Dermis microvascular lymphatic vessel endothelial cell (primary cell): ENCODE data around the gene LPO. TPM values are rescaled to one million over a fixed set of nuclear protein-coding genes. Genes with fewer than 3 reads are reported as not detected.

Experiments used
- DNase-seq, 2 donors: peaks; one replicate each; pipeline versions ENCODE4 v3.0.0 to v3.0.0-alpha.2; 2010; ENCODE audit warnings: low read depth in 2 of 2
- total RNA-seq: library from RNA; depleted of rRNA; stranded (reverse); fragments of >200 nt; gene quantifications from 2 replicates; pipeline ENCODE4 v1.2.1, GENCODE V29; 2014

Gene LPO
- total RNA-seq, 1 donor from 2014 or later, result not detected

DNA sequence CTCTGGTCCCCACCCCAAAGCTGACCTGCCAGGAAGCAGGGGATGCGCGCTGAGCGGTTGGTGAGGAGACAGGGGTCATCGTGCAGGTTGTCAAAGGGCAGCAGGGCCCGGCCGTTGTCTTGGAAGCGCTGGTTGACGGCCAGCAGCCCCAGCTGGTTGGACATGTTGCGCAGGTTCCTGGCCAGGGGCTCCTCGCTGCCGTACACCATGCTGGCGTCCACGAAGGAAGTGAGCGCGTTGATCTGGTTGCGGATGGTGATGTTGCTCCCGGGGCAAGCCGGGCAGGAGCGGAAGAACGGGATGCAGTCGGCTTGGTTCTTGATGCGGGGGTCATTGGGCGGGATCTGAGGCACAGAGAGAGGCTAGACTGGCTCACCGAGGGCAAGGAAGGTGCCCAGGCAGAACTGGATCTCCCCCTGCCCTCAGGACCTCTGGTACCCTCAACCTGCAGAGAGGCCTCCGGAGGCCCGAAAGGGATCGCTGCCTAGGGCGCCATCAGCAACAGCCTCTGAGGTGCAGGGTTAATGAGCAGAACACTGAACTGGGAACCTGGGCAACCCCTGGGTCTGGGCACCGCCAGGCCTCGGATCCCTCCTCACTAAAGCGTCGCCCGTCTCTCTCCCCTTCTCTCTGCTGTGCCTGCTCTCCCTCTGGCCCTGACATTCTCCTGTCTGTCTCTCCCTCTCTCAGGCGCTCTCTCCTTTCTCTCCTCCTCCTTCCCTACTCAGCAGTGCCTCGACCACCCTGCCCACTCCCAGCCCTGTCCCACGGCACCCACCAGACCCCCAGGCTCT, 39.6 kb downstream of the LPO start:
- DNase-seq, result no peak

GRCh38 chr17:58278661-58279015, 40.3 kb downstream of the LPO start:
- no peak for DNase-seq

GRCh38 chr17:58279016-58279711, 40.8 kb downstream of the LPO start:
- DNase-seq, result peak in 1 of 2 donors; percentile 7

DNA sequence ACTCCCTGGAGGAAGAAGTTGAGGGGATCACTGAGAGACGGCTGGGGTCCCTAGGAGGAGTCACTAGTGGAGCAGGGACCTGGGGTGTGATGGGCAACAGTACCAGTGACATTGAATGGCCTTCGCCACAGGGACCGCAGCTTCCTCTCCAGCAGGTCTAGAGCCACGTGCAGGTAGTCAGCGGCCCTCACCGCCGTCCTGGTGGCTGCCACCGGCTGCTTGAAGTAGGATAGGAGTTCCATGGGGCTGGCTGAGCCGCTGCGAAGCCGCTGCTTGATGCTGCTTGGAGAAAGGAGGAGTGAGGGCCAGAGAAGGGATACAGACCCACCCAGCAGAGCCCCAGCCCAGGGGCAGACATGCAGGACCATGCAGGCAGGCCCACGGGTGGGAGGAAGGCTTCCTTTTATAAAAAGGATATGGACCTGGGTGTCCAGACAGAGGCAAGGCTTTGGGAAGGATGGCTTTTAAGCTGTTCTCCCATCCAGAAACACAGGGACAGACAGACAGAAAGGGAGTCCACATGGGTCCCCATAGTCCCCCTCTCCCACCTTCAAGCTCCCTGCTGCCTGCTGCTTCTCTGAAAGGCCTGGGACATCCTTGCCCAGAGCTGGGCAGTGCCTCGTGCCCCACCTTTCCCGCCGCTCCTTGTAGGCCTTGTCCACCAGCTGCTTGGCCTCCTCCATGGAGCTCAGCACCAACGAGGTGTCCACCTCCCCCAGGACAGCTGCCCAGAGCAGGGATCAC, 41.5 kb downstream of the LPO start:
- DNase-seq, result no peak

DNA sequence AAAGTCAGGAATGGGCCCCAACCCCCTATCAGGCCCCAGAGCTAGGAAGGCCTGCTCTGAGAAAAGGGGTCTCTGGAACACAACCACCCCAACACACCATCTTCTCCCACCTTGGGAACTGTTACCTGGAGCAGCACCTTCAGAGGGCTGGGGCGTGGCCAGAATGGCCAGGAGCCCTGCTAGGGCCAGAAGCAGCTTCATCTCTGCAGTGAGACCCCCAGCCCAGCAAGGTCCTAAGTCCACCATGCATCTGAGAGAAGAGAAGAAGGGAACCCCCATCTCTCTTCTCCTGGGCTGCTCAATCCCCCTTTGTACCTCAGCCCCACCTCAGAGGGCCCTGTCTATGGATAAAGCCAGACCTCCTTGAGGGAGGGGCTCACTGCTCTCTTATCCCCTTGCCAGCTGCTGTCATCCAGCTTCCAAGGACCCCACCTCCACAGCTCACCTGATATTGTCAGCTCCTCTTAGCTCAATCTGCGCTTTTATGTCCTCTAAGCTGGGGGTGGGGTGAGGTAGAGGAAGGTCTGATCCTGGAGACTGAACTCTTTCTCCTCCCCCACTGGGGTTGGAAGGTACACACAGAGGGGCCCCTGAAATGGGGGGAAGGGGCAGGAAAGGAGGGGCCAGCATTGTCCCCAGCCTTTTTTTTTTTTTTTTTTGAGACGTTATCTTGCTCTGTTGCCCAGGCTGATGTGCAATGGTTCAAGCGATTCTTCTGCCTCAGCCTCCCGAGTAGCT, 42.3 kb downstream of the LPO start, which contains the start of gene MPO:
MPO (minus strand) TSS at position 456 of the 738 bp plus-strand sequence; CDS start at position 279, 177 bp downstream.
- DNase-seq, result no peak

GRCh38 chr17:58281511-58282011, 43.2 kb downstream of the LPO start:
- DNase-seq, result no peak

GRCh38 chr17:58282442-58282841, 44.1 kb downstream of the LPO start:
- no peak for DNase-seq

DNA sequence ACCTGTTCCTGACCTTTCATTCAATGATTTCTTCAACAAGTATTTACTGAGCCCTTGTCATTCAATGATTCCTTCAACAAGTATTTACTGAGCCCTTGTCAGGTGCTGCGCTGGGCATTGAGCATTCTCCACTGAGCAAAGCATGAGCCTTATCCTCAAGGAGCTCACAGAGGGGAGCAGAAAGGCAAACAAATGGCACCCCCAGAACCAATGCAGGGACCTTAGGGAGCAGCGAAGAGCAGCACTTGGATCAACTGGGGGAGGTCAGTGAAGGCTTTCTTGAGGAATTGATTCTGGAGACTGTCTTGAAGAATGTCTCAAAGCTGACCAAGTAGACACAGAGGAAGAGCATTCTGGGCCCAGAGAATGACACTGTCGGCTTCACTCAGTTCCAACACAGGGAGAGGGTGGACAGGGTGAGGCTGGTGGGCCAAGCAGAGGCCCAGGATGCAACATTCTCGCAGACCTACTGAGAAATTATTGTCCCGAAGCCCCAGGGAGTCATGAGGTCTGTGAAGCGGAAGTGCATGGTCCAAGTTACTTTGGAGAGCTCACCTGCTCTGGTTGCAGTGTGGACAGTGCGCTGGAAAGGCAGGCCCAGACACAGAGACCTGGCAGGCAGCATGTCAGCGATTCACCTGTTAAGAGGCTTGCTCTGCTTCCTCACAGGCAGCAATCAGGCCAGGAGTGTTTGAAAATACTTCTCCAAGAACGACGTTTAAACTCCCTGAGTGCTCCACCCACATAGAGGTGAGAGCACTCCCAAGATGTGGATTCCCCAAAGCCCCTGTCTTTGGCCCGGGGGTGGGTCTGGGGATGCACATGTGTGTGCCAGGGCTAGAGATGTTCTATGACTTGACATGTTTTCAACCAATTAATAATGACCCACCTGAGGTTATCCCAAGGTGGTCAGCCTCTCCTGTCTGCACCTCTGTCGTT, 45.6 kb downstream of the LPO start:
- no peak for DNase-seq

DNA sequence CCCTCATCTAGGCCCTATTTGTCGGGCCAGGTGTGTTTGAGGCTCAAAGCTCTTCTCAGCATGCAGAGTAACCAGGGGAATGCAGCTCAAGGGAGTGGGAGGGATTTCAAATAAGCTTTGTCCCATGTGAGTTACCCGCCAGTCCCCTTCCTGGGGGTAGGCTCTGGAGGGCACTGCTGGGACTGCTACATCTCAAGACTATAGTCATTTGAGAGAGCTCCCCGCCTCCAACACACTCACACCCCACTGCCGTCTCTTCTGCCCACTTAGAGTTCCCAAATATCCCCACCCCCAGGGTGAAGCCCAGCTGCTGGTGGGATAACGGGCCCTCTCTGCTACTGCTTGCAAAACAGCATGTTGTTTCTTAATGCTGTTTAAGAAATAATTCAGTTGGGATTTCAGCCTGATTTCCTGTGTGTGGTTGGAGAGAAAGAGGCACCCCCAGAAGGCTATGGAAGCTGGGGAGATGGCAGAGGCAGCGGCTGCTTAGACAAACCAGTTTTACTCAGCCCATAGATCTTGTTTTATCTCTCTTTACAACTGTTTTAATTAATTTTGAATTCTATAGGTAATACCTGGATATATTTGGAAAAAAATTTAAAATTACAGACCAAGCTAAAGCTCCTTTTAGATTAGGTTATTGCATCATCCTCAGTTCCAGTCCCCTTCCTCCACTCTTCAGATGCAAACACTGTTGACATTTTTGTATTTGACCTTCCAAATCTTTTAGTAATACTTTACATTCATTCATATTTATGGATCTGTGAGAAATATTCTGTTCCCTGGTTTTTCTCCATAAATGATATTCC, 46.4 kb downstream of the LPO start:
- DNase-seq, result no peak

DNA sequence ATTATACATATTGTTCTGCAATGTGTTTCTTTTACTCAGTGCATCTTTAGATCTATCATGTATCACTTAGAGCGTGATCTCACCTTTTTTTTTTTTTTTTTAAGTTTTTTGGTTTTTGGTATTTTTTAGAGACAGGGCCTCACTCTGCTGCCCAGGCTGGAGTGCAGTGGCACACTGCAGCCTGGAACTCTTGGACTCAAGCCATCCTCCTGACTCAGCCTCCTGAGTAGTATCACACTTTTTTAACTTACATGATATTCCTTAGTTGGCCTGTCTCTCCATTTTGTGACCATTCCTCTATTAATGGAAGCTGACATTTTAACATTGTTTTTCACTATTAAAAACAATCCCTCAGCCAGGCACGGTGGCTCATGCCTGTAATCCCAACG, 47.0 kb downstream of the LPO start:
- DNase-seq, result no peak

- DNase-seq, result no peak
Observed at GRCh38 chr17:58289869-58290268, 51.5 kb downstream of the LPO start.

DNA sequence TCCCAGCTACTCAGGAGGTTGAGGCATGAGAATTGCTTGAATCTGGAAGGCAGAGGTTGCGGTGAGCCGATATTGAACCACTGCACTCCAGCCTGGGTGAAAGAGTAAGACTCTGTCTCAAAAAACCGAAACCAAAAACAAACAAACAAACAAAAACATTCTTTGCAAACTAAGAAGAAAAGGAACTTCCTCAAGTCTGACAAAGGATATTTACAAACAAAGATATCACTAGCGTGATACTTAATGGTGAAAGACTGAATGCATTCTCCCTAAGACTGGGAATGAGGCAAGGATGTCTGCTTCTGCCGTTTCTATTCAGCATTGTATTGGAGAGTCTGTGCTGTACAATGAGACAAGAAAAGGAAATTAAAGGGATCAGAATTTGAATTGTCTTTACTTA, 52.9 kb downstream of the LPO start:
- DNase-seq, result no peak

- no peak for DNase-seq
Observed at GRCh38 chr17:58294034-58294433, 55.6 kb downstream of the LPO start.

DNA sequence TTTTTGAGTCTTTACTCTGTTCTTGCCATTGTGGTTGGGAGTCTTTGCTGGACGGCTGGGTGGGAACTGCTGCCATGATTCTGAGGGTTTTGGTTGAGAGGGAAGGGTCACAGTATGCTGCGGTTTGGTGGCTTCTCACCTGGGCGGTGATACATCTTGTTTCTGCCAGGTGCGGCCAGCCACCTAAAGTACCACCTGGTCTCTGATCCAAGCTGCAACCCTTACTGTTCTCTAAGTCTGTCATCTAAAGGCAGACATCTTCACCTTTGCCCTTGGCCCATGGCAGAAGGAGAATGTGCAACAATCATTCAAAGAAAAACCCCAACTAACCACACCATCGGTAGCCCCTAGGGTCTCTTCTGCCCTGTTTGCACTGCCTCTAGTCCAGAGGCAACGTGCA, 62.0 kb downstream of the LPO start:
- no peak for DNase-seq

DNA sequence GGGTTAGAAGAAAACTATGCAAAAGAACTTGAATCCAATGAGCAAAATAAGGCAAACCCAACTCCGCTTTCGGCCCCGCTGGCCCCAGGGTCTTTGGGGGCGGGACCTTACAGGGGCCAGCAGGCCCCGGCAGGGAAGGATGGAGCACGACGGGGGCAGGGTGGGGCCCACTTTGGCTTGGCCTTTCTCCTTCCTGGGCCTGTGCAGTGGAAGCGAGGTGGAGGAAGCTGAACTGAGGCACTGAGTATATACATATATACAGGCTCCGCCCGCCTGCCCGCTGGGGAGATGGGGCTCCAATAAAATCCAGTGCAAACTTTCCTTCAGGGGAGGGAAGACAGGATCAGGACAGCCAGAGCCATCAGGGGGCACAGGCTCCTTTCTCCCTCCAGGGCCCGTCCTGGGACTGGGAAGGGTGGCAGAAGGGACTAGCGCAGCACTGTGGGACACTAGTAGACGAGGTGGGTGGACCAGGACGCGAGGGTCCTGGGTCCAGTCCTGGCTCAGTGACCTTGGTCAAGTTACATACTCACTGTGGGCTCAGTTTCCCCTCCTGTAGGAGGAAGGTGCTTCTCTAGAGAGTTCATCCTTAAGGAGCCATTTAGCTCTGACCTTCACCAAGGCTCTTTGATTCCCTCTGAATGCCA, 63.2 kb downstream of the LPO start:
- DNase-seq, result no peak

- DNase-seq, result no peak
Observed at GRCh38 chr17:58302171-58302918, 64.0 kb downstream of the LPO start.

- no peak for DNase-seq
Observed at GRCh38 chr17:58302919-58303585, 64.7 kb downstream of the LPO start.
